Measurements from ENCODE around the gene MYO1E.
"Not testable (repeated sequence)": the region's sequence is repeated elsewhere in the genome, so short reads cannot be mapped to it uniquely, and the experiment has no call there.

Gene MYO1E

GRCh38 chr15:59283717-59284391 is 88.8 kb downstream of the MYO1E start:
- DNase-seq, result no peak

- DNase-seq, result no peak
These were observed 89.9 kb downstream of the MYO1E start for GRCh38 chr15:59282515-59283337.

- DNase-seq, result no peak
These were observed 91.0 kb downstream of the MYO1E start for GRCh38 chr15:59281699-59282098.

GRCh38 chr15:59280855-59281254 is 91.8 kb downstream of the MYO1E start:
- DNase-seq, result no peak

- DNase-seq, result not testable (repeated sequence)
These were observed 92.4 kb downstream of the MYO1E start for GRCh38 chr15:59280292-59280691.

GRCh38 chr15:59279023-59279422 is 93.6 kb downstream of the MYO1E start:
- no peak for DNase-seq

GRCh38 chr15:59278120-59278519 is 94.6 kb downstream of the MYO1E start:
- no peak for DNase-seq

GRCh38 chr15:59276225-59277178 is 96.2 kb downstream of the MYO1E start:
- DNase-seq, result no peak

GRCh38 chr15:59274126-59274970 is 98.3 kb downstream of the MYO1E start:
- no peak for DNase-seq

GRCh38 chr15:59273234-59273633 is 99.4 kb downstream of the MYO1E start:
- DNase-seq, result no peak

- no peak for DNase-seq
These were observed 101.0 kb downstream of the MYO1E start for GRCh38 chr15:59271595-59272201.

- no peak for DNase-seq
These were observed 103.7 kb downstream of the MYO1E start for GRCh38 chr15:59268852-59269407.

GRCh38 chr15:59268168-59268851 is 104.4 kb downstream of the MYO1E start:
- DNase-seq, result no peak

- DNase-seq, result peak; percentile 12
These were observed 106.6 kb downstream of the MYO1E start for GRCh38 chr15:59266028-59266427.

GRCh38 chr15:59262316-59262715 is 110.4 kb downstream of the MYO1E start:
- no peak for DNase-seq

- no peak for DNase-seq
These were observed 112.6 kb downstream of the MYO1E start for GRCh38 chr15:59260090-59260489.

GRCh38 chr15:59259137-59259943 is 113.3 kb downstream of the MYO1E start:
- DNase-seq, result no peak

GRCh38 chr15:59258317-59258716 is 114.4 kb downstream of the MYO1E start:
- no peak for DNase-seq

GRCh38 chr15:59257140-59257539 is 115.5 kb downstream of the MYO1E start:
- no peak for DNase-seq

GRCh38 chr15:59256482-59256881 is 116.2 kb downstream of the MYO1E start:
- DNase-seq, result no peak

All from NCI-H526 treated with DMSO at 0.1 percent for 48 hours (cell line).